ENCODE data around the gene NINJ1. TPM values are rescaled to one million over a fixed set of nuclear protein-coding genes. Genes with fewer than 3 reads are reported as not detected.

The NINJ1 gene
- total and polyA plus RNA-seq, 2 of the 4 experiments (the other 2 are of a cell fraction), result 21.9 to 38.8 TPM

- CTCF ChIA-PET, result no interaction called here
These were observed 10.3 kb downstream of the NINJ1 start for GRCh38 chr9:93123561-93124283.

More at GRCh38 chr9:93123561-93124283, 10.3 kb downstream of the NINJ1 start:
- Histone ChIP-seq H3K56ac (ENCODE audit: extremely low read depth, insufficient read depth, low read length) (no peak overlapping the region), H3K36me3 (ENCODE audit: control insufficient read depth, insufficient read depth, low read length) (peaks cover 23% of the 10 kb centered on the region), H4K91ac (ENCODE audit: insufficient read depth, low read depth, low read length) (no peak overlapping the region), H3K9me1 (ENCODE audit: insufficient read depth, low read length) (peaks cover 28% of the 10 kb centered on the region), H3K4me2 (ENCODE audit: low read depth, low read length) (no peak overlapping the region), H3K18ac (ENCODE audit: low read depth, low read length) (no peak overlapping the region), H3K14ac (replicated peaks; ENCODE audit: low read depth, low read length) (no peak overlapping the region), H2AK9ac (replicated peaks; ENCODE audit: low read depth, low read length, poor library complexity) (no peak overlapping the region), H2AK5ac (ENCODE audit: low read depth, low read length) (no peak overlapping the region), H3K4ac (ENCODE audit: low read depth, low read length) (no peak overlapping the region), H2BK20ac (ENCODE audit: low read depth, low read length) (no peak overlapping the region), H3K4me1 (ENCODE audit: control insufficient read depth, insufficient read depth, low read length) (peaks cover 26% of the 10 kb centered on the region), H2BK15ac (ENCODE audit: low read depth, low read length) (no peak overlapping the region), H3K4me3 (ENCODE audit: insufficient read depth, low read depth, low read length) (no peak overlapping the region), H3K23ac (ENCODE audit: low read depth, low read length) (no peak overlapping the region), H4K8ac (ENCODE audit: low read depth in 2 of 2, low read length in 2 of 2) (no peak overlapping the region), H3K27ac (ENCODE audit: insufficient read depth, low read length) (no peak overlapping the region), H2AFZ (replicated peaks; ENCODE audit: low read length, poor library complexity) (no peak overlapping the region), H3K9ac (ENCODE audit: low read depth, low read length) (no peak overlapping the region), H3K9me3 (ENCODE audit: control insufficient read depth, insufficient read depth, low read length) (no peaks in the 10 kb centered on the region), H2BK5ac (ENCODE audit: low read depth, low read length, poor library complexity, severe bottlenecking) (no peak overlapping the region), H4K20me1 (ENCODE audit: insufficient read depth, low read length) (peaks cover 24% of the 10 kb centered on the region), H4K5ac (ENCODE audit: low read depth, low read length) (no peak overlapping the region), H2BK120ac (ENCODE audit: low read depth, low read length) (no peak overlapping the region), H3K79me1 (ENCODE audit: low read depth in 1 of 2, low read length in 2 of 2) (peaks cover 7 to 45% of the 10 kb centered on the region in 2 experiments; a peak in 3 of 4 replicates), H3K27me3 (ENCODE audit: control insufficient read depth, insufficient read depth, low read length) (no peaks in the 10 kb centered on the region)
- TF ChIP-seq CTCF (conservative IDR thresholded peaks at IDR 0.05; ENCODE audit: low read depth, low read length), result no peak
- no peak for TF ChIP-seq CEBPB (IDR thresholded peaks at IDR 0.05; ENCODE audit: low read depth, low read length)
- no peak for TF ChIP-seq BHLHE40 (IDR thresholded peaks at IDR 0.05; ENCODE audit: low read depth, low read length)
- TF ChIP-seq NFE2L2 (IDR thresholded peaks at IDR 0.05; ENCODE audit: low read depth, low read length), result no peak
- TF ChIP-seq CHD1 (IDR thresholded peaks at IDR 0.05; ENCODE audit: low read depth, low read length), result no peak
- no peak for TF ChIP-seq USF2 (IDR thresholded peaks at IDR 0.05; ENCODE audit: low read depth, low read length)
- no peak for TF ChIP-seq MAZ (IDR thresholded peaks at IDR 0.05; ENCODE audit: borderline replicate concordance, low read depth, low read length)
- TF ChIP-seq RFX5 (IDR thresholded peaks at IDR 0.05; ENCODE audit: low read depth, low read length), result no peak
- no peak for TF ChIP-seq MXI1 (IDR thresholded peaks at IDR 0.05; ENCODE audit: borderline replicate concordance, low read depth, low read length)
- TF ChIP-seq SMC3 (IDR thresholded peaks at IDR 0.05; ENCODE audit: low read depth, low read length), result no peak
- no peak for TF ChIP-seq RCOR1 (IDR thresholded peaks at IDR 0.05; ENCODE audit: insufficient replicate concordance, low read length)
- no peak for TF ChIP-seq RAD21 (IDR thresholded peaks at IDR 0.05; ENCODE audit: low read length)
- no peak for TF ChIP-seq POLR2A (IDR thresholded peaks at IDR 0.05; ENCODE audit: low read depth, low read length)
- TF ChIP-seq FOS (IDR thresholded peaks at IDR 0.05; ENCODE audit: low read depth, low read length), result no peak
- TF ChIP-seq MAFK (IDR thresholded peaks at IDR 0.05; ENCODE audit: low read depth, low read length), result no peak
- TF ChIP-seq ELK1 (IDR thresholded peaks at IDR 0.05; ENCODE audit: borderline replicate concordance, low read depth, low read length), result no peak
- in situ Hi-C loops (cut with MboI; ENCODE audit: low sequenced_read_pairs) (loop anchor here (25.0 kb wide), 1 partner anchor 439 kb away; no protein-coding TSS in a partner anchor), intact Hi-C loops (cut with micrococcal nuclease) (no loop called here), dilution Hi-C loops (cut with HindIII; ENCODE audit: low sequenced_read_pairs, unreplicated experiment) (no loop called here)
- 84% methylated on average over 6 of the region's 14 CpGs; no CpG with 5 or more reads in 1 of the 2 experiments for WGBS, 2 experiments (ENCODE audit: extremely low coverage in 2 of 2, insufficient read length in 1 of 2)
- POLR2A ChIA-PET (ENCODE audit: unreplicated experiment), result no interaction called here
- no peak for ATAC-seq (ENCODE audit: low read depth)
- no peak for DNase-seq
- BruUV-seq (replicated peaks), result no TSS peak
